Upper lobe of left lung (tissue), 6 donors: ENCODE results near the gene FSTL1. TPM values are rescaled to one million over a fixed set of nuclear protein-coding genes. Genes with fewer than 3 reads are reported as not detected.

Source experiments
- ATAC-seq, 2 donors: fragments of 200-7000 bp; cut with Tn5 transposase; one replicate each; pipeline ENCODE4 v1.9.1; 2022; ENCODE audit warnings: mild to moderate bottlenecking in 2 of 2, moderate library complexity in 2 of 2; ENCODE audit not compliant: low FRiP score in 2 of 2
- DNase-seq, 2 donors: peaks; one replicate each; pipeline ENCODE4 v3.0.0-alpha.2; 2019 to 2020
- H3K27ac ChIP-seq, 4 donors: fragments of 200-600 bp; sonication (generic); one replicate each; pipeline ENCODE4 v1.5.1; 2016 to 2019
- H3K27me3 ChIP-seq, 4 donors: fragments of 200-600 bp; sonication (generic); one replicate each; pipeline ENCODE4 v1.5.1; 2017 to 2019
- H3K36me3 ChIP-seq, 4 donors: fragments of 200-600 bp; sonication (generic); one replicate each; pipeline ENCODE4 v1.5.1; 2016 to 2019
- H3K4me1 ChIP-seq, 4 donors: fragments of 200-600 bp; sonication (generic); one replicate each; pipeline ENCODE4 v1.5.1; 2018 to 2019
- H3K4me3 ChIP-seq, 4 donors: fragments of 200-600 bp; sonication (generic); one replicate each; pipeline ENCODE4 v1.5.1; 2017 to 2019; ENCODE audit warnings: mild to moderate bottlenecking in 2 of 4, moderate library complexity in 1 of 4
- H3K9me3 ChIP-seq, 4 donors: fragments of 200-600 bp; sonication (generic); one replicate each; pipeline ENCODE4 v1.5.1; 2018 to 2019
- EP300 ChIP-seq, 4 donors: sonication (generic); formaldehyde crosslinking; IDR thresholded peaks; one replicate each; pipeline ENCODE4 v1.5.1; 2017; ENCODE audit warnings: antibody characterized with exemption in 4 of 4, control low read depth in 2 of 4
- POLR2A ChIP-seq, 4 donors: fragments of 450-650 bp; IDR thresholded peaks; one replicate each; pipeline ENCODE4 v1.5.1; 2016 to 2017; ENCODE audit warnings: antibody characterized with exemption in 4 of 4, mild to moderate bottlenecking in 2 of 4
- POLR2AphosphoS5 ChIP-seq, 2 donors: sonication (generic); formaldehyde crosslinking; IDR thresholded peaks; one replicate each; pipeline ENCODE4 v1.5.1; 2017; ENCODE audit warnings: antibody characterized with exemption in 2 of 2
- WGBS, 2 donors: methylation state at CpG; one replicate each; pipeline ENCODE4 v1.1.5; 2017 to 2018; 5-methylcytosine and 5-hydroxymethylcytosine counted together
- total RNA-seq, 6 donors: library from RNA; depleted of rRNA in 4 of 6; stranded (reverse); fragments of >200 nt in 4 of 6; gene quantifications; one replicate each; pipeline versions ENCODE4 v1.1.0 to v1.2.1, GENCODE V29; 2016 to 2021
- TF ChIP-seq, protein P1 (sequence below), 6 experiments: fragments of 450-650 bp in 4 of 6; fragments of 200-600 bp in 2 of 6; sonication (generic) in 2 of 6; IDR thresholded peaks; one replicate each; pipeline ENCODE4 v1.5.1; 2016 to 2019; ENCODE audit warnings: antibody characterized with exemption in 6 of 6
- donor health status: DM: no; HTN: no; CAD: no; lungs with moderate emphysema.
- donor health status: DM: no; HTN: yes; CAD: no; lungs with severe emphysema.

Gene FSTL1
- total RNA-seq, 6 donors from 2014 or later = 35.6 to 480 (median 120) TPM

DNA sequence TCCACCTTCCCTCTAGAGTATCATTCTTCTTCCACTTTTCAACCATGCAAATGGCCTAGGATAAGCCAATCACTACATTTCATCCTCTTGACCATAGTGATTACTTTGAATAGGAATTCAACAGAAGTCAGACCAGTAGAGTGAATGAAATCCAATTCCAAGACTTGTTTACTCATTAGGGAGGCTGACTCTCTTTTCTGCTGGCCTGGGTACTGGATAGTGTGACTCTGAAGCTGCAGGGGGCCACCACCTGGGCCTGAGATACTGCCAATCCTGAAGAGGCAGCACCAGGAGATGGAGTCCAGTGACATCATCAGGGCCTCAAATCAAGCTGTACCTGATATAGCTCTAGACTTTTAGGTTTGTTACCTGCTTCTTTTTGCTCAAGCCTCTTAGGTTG, 7.0 kb upstream of the FSTL1 start:
- ATAC-seq = no peak
- TF ChIP-seq, protein P1, sequence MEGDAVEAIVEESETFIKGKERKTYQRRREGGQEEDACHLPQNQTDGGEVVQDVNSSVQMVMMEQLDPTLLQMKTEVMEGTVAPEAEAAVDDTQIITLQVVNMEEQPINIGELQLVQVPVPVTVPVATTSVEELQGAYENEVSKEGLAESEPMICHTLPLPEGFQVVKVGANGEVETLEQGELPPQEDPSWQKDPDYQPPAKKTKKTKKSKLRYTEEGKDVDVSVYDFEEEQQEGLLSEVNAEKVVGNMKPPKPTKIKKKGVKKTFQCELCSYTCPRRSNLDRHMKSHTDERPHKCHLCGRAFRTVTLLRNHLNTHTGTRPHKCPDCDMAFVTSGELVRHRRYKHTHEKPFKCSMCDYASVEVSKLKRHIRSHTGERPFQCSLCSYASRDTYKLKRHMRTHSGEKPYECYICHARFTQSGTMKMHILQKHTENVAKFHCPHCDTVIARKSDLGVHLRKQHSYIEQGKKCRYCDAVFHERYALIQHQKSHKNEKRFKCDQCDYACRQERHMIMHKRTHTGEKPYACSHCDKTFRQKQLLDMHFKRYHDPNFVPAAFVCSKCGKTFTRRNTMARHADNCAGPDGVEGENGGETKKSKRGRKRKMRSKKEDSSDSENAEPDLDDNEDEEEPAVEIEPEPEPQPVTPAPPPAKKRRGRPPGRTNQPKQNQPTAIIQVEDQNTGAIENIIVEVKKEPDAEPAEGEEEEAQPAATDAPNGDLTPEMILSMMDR (IDR thresholded peaks at IDR 0.05) = no peak
- TF ChIP-seq EP300 (IDR thresholded peaks at IDR 0.05) = no peak
- no peak for DNase-seq
- Histone ChIP-seq H3K27me3 (no peaks in the 10 kb centered on the region), H3K27ac (no peak overlapping the region), H3K4me1 (no peaks in the 10 kb centered on the region), H3K4me3 (no peak overlapping the region), H3K9me3 (no peaks in the 10 kb centered on the region), H3K36me3 (no peaks in the 10 kb centered on the region)

DNA sequence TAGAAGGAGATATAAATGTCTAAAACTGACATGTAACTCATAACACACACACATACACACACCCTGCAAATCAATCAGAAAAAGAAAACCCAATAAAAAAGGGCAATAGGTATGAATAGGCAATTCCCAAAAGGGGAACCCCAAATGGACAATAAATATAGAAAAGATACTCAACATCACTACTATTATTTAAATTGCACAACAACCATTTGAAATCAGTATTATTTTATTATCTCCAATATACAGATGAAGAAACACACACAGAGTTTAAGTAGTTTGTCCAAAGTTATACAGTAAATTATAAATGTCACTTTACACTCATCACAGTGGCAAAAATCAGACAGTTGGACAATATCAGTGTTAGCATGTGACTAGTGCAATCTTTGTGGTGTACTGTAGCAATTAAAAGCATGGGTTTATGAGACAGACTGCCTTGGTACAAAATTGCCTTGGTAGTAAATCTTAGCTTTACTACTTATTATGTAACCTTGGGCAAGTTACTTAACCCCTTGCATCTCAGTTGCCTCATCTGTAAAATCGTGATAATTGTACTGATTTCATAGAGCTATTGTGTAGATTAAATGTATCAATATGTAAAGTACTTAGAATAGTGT, 3.4 kb upstream of the FSTL1 start:
- H3K27me3 ChIP-seq = peaks cover 0 to 8% (median 0%) of the 10 kb centered on the region in 4 donors
- no peak overlapping the region for H3K27ac ChIP-seq
- H3K36me3 ChIP-seq = no peaks in the 10 kb centered on the region
- no peak for ATAC-seq
- no peak overlapping the region for H3K4me3 ChIP-seq
- 83 to 97% methylated on average over 1 of the region's 1 CpG for WGBS, 2 donors
- no peak for TF ChIP-seq POLR2AphosphoS5 (IDR thresholded peaks at IDR 0.05)
- no peak for TF ChIP-seq EP300 (IDR thresholded peaks at IDR 0.05)
- no peak for TF ChIP-seq POLR2A (IDR thresholded peaks at IDR 0.05)
- TF ChIP-seq, protein P1 (IDR thresholded peaks at IDR 0.05) = no peak
- no peaks in the 10 kb centered on the region for H3K9me3 ChIP-seq
- peaks cover 4 to 21% (median 11%) of the 10 kb centered on the region in 4 donors for H3K4me1 ChIP-seq
- no peak for DNase-seq

DNA sequence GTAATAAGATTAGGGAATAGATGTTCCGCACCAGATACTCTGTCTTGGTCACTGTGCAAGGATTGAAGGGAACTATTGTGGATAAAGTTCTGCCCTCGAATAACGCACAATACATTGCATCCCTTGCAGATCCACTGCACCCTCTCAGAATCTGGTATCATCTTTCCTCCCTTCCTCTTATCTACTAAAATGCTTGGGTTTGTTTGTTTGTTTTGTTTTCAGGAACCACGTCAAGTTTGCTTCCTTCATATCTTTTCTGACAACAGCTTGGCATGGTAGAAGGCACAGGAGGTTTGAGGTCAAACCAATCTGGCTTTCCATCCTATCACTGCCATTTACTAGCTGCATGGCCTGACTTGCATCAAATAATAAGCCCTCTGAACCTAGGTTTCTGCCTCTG, 2.0 kb upstream of the FSTL1 start:
- WGBS, 2 donors = 82 to 87% methylated on average over 4 of the region's 4 CpGs
- H3K4me3 ChIP-seq = no peak overlapping the region
- peaks cover 4 to 30% (median 17%) of the 10 kb centered on the region in 4 donors for H3K4me1 ChIP-seq
- DNase-seq (no peak), ATAC-seq (no peak)
- no peaks in the 10 kb centered on the region for H3K9me3 ChIP-seq
- no peak for TF ChIP-seq POLR2AphosphoS5 (IDR thresholded peaks at IDR 0.05)
- TF ChIP-seq POLR2A (IDR thresholded peaks at IDR 0.05) = no peak
- TF ChIP-seq, protein P1 (IDR thresholded peaks at IDR 0.05) = no peak
- no peak for TF ChIP-seq EP300 (IDR thresholded peaks at IDR 0.05)
- H3K27ac ChIP-seq = no peak overlapping the region
- peaks cover 0 to 8% (median 0%) of the 10 kb centered on the region in 4 donors for H3K27me3 ChIP-seq
- H3K36me3 ChIP-seq = no peaks in the 10 kb centered on the region

DNA sequence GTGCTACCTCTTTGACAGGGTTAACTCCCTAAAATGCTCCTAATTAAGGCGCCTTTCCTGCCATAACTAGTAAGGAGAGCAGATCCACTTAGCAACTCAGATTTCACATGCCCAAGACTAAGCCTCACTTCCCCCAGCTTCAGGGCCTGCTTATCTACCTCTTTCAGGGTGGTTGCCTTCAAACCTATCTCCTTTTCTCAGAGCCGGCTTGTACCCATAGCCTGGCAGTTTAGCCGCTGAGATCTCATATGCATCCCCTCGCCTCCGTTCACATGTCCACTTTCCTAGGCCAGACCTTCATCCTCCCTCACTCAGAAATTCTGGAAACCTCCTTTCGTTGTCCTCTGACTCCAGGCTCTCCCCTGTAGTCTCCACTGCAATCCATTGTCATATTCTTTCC, 1.0 kb upstream of the FSTL1 start:
- no peak for ATAC-seq

More for the DNA sequence above, 1.0 kb upstream of the FSTL1 start:
- H3K36me3 ChIP-seq = no peaks in the 10 kb centered on the region
- peaks cover 4 to 30% (median 17%) of the 10 kb centered on the region in 4 donors for H3K4me1 ChIP-seq
- no peak overlapping the region for H3K4me3 ChIP-seq
- no peaks in the 10 kb centered on the region for H3K9me3 ChIP-seq
- TF ChIP-seq EP300 (IDR thresholded peaks at IDR 0.05) (no peak), POLR2A (IDR thresholded peaks at IDR 0.05) (no peak), POLR2AphosphoS5 (IDR thresholded peaks at IDR 0.05) (no peak)
- TF ChIP-seq, protein P1 (IDR thresholded peaks at IDR 0.05) = no peak
- DNase-seq = no peak
- H3K27ac ChIP-seq = peak overlapping the region in 3 of 4 donors; percentile 85 to 93 (median 87)
- H3K27me3 ChIP-seq = peaks cover 0 to 8% (median 0%) of the 10 kb centered on the region in 4 donors
- WGBS, 2 donors = 85 to 87% methylated on average over 6 of the region's 6 CpGs
